NCI-H2107 treated with DMSO at 0.1 percent for 48 hours (cell line): ENCODE measurements around the gene PLOD2.

Source experiments
- DNase-seq: peaks from one replicate; lab custom pipeline; 2025; ENCODE audit not compliant: unreplicated experiment; lab: John Stamatoyannopoulos, UW

PLOD2 gene

DNA sequence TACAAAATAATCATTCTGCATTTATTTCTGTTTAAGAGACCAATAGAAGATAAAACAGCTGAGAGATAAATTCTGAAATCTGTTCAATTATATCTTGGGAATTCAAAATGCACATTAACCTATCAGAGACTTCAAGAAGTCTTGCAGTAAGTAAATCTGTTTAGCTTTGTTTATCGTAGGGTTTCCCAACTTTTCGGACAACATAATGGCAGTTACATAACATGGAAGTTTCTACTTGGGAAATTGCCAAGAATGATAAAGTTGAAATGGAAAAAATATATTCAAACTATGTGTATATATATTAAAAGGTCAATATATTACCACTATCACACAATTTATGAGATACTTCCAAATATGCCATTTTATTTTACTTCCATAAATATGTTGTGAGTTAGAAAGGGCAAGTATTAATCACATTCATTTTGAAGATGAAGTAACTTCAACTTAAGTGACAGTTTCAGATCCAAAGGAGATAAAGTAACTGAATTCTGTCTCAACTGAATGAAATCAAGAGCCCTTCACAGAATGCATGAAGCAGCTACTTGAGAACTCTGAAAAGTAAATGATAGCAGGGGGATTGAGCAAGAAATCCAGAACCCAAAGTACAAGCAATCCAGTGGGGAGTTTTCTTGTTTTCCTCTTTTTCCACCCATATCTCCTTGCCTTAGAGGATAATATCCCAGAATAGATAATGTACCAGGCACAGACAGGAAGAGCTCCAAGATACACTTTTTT lies 108.8 kb downstream of the PLOD2 start:
- DNase-seq, result no peak

- DNase-seq, result no peak
These were observed 110.3 kb downstream of the PLOD2 start for GRCh38 chr3:146050691-146051090.

DNA sequence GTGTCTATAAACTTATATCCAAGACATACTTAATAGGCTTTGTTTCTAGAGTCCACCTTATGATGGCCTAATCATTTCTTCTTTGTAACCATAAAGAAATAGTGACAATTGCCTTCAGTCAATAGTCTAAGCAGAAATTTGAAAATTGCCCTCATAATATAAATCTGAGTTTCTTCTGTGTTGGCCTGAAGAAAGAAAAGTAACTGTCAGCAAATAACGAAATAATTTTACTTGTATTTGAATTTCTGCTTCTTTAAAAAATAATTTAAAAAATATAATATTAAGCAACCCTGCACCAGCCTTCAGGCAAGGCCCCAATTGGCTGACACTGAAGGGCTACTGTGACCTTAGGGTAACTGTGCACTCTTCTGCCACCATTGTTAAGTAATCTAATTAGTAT lies 113.5 kb downstream of the PLOD2 start:
- no peak for DNase-seq

- DNase-seq, result no peak
These were observed 116.9 kb downstream of the PLOD2 start for GRCh38 chr3:146044046-146044445.

DNA sequence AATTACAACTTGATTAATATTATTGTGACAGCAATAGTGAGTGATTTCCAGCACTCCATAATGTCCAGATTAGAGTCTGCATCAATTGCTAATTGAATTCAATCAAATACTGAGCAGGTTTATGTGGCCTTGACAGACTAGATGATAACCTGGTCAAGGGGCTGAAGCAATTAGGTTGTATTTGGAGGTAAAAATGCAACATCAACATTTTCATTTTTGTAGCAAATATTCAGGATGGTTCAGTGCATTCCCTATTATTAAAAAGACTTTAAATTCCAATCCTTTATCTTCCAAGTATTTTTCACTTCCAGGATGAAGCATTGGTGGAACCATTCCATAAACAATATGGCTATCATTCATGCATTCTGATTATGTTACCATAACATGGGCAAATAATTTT lies 120.4 kb downstream of the PLOD2 start:
- no peak for DNase-seq

DNA sequence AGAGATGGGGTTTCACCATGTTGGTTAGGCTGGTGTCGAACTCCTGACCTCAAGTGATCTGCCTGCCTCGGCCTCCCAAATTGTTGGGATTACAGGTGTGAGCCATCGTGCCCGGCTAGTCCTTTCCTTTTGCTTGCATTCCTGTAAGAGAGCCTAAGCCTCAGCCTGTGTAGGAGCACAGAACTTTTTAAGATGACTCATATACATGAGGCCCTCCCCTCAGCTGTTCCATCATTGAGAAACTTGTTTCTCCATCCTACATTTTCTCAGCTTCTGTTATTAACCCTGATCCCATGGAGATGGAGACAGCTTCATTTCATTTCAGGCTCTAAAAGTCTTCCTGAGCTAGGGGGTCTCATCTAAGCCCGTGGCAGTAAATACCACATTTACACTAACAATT lies 123.3 kb downstream of the PLOD2 start:
- DNase-seq, result no peak

- no peak for DNase-seq
These were observed 124.7 kb downstream of the PLOD2 start for GRCh38 chr3:146036281-146036680.

GRCh38 chr3:146035366-146035765 lies 125.6 kb downstream of the PLOD2 start:
- no peak for DNase-seq

GRCh38 chr3:146033950-146034349 lies 127.0 kb downstream of the PLOD2 start:
- no peak for DNase-seq

- DNase-seq, result no peak
These were observed 134.4 kb downstream of the PLOD2 start for GRCh38 chr3:146026547-146026946.

DNA sequence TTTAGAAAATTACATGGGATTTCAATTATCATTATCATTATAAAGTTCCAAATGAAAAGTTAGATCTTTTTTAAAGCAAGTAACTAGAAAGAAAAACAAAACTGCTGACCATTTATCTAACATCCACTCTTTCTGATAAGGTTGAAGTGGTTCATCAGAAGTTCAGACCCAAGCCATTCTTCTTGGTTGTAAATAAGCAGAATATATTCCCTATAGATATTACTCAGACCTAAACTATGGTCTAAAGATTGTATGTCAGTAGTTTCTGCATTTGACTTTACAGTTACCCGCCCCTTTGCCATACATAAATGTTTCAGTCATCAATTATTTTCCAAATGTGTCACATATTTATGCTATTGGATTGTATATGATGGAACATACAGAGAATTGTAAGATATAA lies 136.7 kb downstream of the PLOD2 start:
- no peak for DNase-seq

- no peak for DNase-seq
These were observed 140.0 kb downstream of the PLOD2 start for GRCh38 chr3:146020969-146021368.

DNA sequence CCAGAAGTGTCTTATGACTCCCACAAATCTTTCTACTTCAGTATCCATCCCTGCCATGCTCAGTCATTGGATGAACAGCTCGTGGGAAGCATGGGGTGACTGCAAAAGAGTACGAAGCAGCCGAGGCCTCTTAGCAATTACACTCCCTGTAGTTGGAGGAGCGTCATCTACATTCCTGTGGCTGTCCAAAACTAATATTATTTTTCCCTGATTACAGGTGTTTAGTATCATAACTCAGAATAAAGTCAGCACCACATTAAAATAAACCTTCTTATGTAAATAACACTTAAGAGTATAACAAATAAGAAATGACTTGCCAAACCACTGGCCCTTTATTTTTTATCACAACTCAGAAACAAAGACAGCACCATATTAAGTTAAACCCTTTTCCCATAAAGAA lies 141.5 kb downstream of the PLOD2 start:
- no peak for DNase-seq
